CD14-positive monocyte (primary cell): Measurements from ENCODE around the gene CHTF8. TPM values are rescaled to one million over a fixed set of nuclear protein-coding genes. Genes with fewer than 3 reads are reported as not detected.

Experiments used
- DNase-seq, 3 donors: peaks; one replicate each; pipeline ENCODE4 v3.0.0-alpha.2; 2011 to 2022
- H2AFZ ChIP-seq: 2 replicates; pipeline ENCODE4 v1.6.0; 2012; ENCODE audit warnings: mild to moderate bottlenecking, low read depth, low read length, inconsistent platforms; ENCODE audit not compliant: insufficient read depth, poor library complexity, severe bottlenecking
- H3K27ac ChIP-seq, 2 donors: 1 replicate in 1 of 2; 2 replicates in 1 of 2; pipeline ENCODE4 v1.5.1; 2012 to 2013; ENCODE audit warnings: low read length in 2 of 2, control low read depth in 1 of 2, inconsistent platforms in 1 of 2, low read depth in 1 of 2, mild to moderate bottlenecking in 1 of 2
- H3K27me3 ChIP-seq, 2 donors: one replicate each; pipeline versions ENCODE4 v1.6.0 to v1.6.1; 2011 to 2013; ENCODE audit warnings: low read length in 2 of 2; ENCODE audit not compliant: control insufficient read depth in 2 of 2, insufficient read depth in 2 of 2
- H3K36me3 ChIP-seq, 2 donors: replicated peaks in 1 of 2; 1 replicate in 1 of 2; 2 replicates in 1 of 2; pipeline versions ENCODE4 v1.5.1 to v1.6.1; 2012 to 2013; ENCODE audit warnings: low read length in 2 of 2, control low read depth in 1 of 2, inconsistent platforms in 1 of 2, mild to moderate bottlenecking in 1 of 2; ENCODE audit not compliant: insufficient read depth in 2 of 2, control insufficient read depth in 1 of 2
- H3K4me1 ChIP-seq, 2 donors: 1 replicate in 1 of 2; 2 replicates in 1 of 2; pipeline versions ENCODE4 v1.5.1 to v1.6.1; 2012 to 2013; ENCODE audit warnings: low read length in 2 of 2, control low read depth in 1 of 2, inconsistent platforms in 1 of 2, mild to moderate bottlenecking in 1 of 2, moderate library complexity in 1 of 2; ENCODE audit not compliant: insufficient read depth in 2 of 2, control insufficient read depth in 1 of 2
- H3K4me2 ChIP-seq: replicated peaks from 2 replicates; pipeline ENCODE3; 2012; ENCODE audit warnings: low read length, moderate library complexity, mild to moderate bottlenecking; ENCODE audit not compliant: poor library complexity, severe bottlenecking; ENCODE audit errors: extremely low read depth
- H3K4me3 ChIP-seq, 3 experiments: fragments of 200-600 bp in 1 of 3; sonication (generic) in 1 of 3; replicated peaks in 1 of 3; 1 replicate in 2 of 3; 2 replicates in 1 of 3; pipeline ENCODE4 v1.5.1; 2011 to 2013; ENCODE audit warnings: low read length in 3 of 3, mild to moderate bottlenecking in 3 of 3, control low read depth in 2 of 3, low read depth in 2 of 3, inconsistent platforms in 1 of 3, moderate library complexity in 1 of 3
- H3K79me2 ChIP-seq: 2 replicates; pipeline ENCODE4 v1.6.0; 2012; ENCODE audit warnings: mild to moderate bottlenecking, control low read depth, inconsistent platforms, low read length, moderate library complexity; ENCODE audit not compliant: insufficient read depth
- H3K9ac ChIP-seq: 2 replicates; pipeline ENCODE4 v1.6.0; 2017; ENCODE audit warnings: low read length, mild to moderate bottlenecking; ENCODE audit not compliant: insufficient read depth, poor library complexity, severe bottlenecking
- H3K9me3 ChIP-seq, 2 donors: replicated peaks in 1 of 2; 1 replicate in 1 of 2; 2 replicates in 1 of 2; pipeline versions ENCODE4 v1.5.1 to v1.6.1; 2012 to 2013; ENCODE audit warnings: low read length in 2 of 2, control low read depth in 1 of 2; ENCODE audit not compliant: control insufficient read depth in 1 of 2, insufficient read depth in 1 of 2
- H4K20me1 ChIP-seq: 2 replicates; pipeline ENCODE4 v1.6.0; 2012; ENCODE audit warnings: mild to moderate bottlenecking, low read length, control low read depth, moderate library complexity; ENCODE audit not compliant: insufficient read depth
- H3K27ac Mint-ChIP-seq, 7 donors: one replicate each; pipeline ENCODE4 v1.8.0; 2020; ENCODE audit warnings: mild to moderate bottlenecking in 7 of 7, mixed read lengths in 7 of 7, moderate library complexity in 6 of 7, inconsistent platforms in 2 of 7
- H3K27me3 Mint-ChIP-seq, 3 donors: one replicate each; pipeline ENCODE4 v1.8.0; 2021 to 2022; ENCODE audit warnings: low read depth in 3 of 3, mild to moderate bottlenecking in 3 of 3, mixed read lengths in 3 of 3, moderate library complexity in 3 of 3, inconsistent platforms in 1 of 3
- H3K36me3 Mint-ChIP-seq, 2 donors: one replicate each; pipeline ENCODE4 v1.8.0; 2020; ENCODE audit warnings: mixed read lengths in 2 of 2, inconsistent platforms in 1 of 2, mild to moderate bottlenecking in 1 of 2
- H3K4me1 Mint-ChIP-seq: one replicate; pipeline ENCODE4 v1.8.0; 2020; ENCODE audit warnings: mild to moderate bottlenecking, mixed read lengths
- H3K4me3 Mint-ChIP-seq, 2 donors: one replicate each; pipeline ENCODE4 v1.8.0; 2020; ENCODE audit warnings: mild to moderate bottlenecking in 2 of 2, mixed read lengths in 2 of 2, moderate library complexity in 1 of 2
- H3K9me3 Mint-ChIP-seq, 7 donors: one replicate each; pipeline ENCODE4 v1.8.0; 2020 to 2022; ENCODE audit warnings: mixed read lengths in 7 of 7, mild to moderate bottlenecking in 6 of 7, moderate library complexity in 6 of 7, inconsistent platforms in 2 of 7
- WGBS: methylation state at CpG from one replicate; pipeline ENCODE4 v1.1.5; 2013; ENCODE audit warnings: missing lambda C conversion rate; ENCODE audit not compliant: insufficient coverage; 5-methylcytosine and 5-hydroxymethylcytosine counted together
- intact Hi-C, 2 donors: fragments of 100-400 bp; cut with micrococcal nuclease; formaldehyde crosslinking; loops; one replicate each; pipeline versions ENCODE4 v1.15.0 to v1.15.1; 2023
- polyA plus RNA-seq, 3 donors: library from polyadenylated mRNA; depleted of rRNA in 1 of 3; unstranded in 2 of 3; stranded (reverse) in 1 of 3; fragments of 300-500 nt in 2 of 3; fragments of >200 nt in 1 of 3; fragmentation: Illumina TruSeq in 2 of 3; gene quantifications; 1 replicate in 2 of 3; 2 replicates in 1 of 3; pipeline ENCODE4 v1.2.3, GENCODE V29; 2012 to 2021
- TF ChIP-seq, protein P1 (sequence below): fragments of 200-600 bp; IDR thresholded peaks from one replicate; pipeline ENCODE4 v1.8.0; 2022; ENCODE audit warnings: antibody characterized with exemption, mild to moderate bottlenecking

CHTF8 gene
- polyA plus RNA-seq, 3 donors, result 45.9 to 172 (median 158) TPM

DNA sequence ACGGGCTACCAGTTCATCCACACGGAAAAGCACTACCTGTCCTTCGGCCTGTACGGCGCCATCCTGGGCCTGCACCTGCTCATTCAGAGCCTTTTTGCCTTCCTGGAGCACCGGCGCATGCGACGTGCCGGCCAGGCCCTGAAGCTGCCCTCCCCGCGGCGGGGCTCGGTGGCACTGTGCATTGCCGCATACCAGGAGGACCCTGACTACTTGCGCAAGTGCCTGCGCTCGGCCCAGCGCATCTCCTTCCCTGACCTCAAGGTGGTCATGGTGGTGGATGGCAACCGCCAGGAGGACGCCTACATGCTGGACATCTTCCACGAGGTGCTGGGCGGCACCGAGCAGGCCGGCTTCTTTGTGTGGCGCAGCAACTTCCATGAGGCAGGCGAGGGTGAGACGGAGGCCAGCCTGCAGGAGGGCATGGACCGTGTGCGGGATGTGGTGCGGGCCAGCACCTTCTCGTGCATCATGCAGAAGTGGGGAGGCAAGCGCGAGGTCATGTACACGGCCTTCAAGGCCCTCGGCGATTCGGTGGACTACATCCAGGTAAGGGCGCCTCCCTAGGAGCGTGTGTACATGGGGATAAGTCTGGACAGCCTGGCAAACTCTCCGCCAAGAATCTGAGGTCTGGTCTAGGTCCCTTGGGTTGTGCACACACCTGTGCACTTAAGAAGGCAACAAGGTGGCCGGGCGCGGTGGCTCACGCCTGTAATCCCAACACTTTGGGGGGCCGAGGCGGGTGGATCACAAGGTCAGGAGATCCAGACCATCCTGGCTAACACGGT, 22.7 kb downstream of the CHTF8 start:
- Histone ChIP-seq H2AFZ (no peak overlapping the region), H3K4me1 (peaks cover 14 to 25% of the 10 kb centered on the region in 2 donors), H3K27me3 (peaks cover 21 to 40% of the 10 kb centered on the region in 2 donors), H3K79me2 (no peaks in the 10 kb centered on the region), H3K9ac (no peak overlapping the region), H3K9me3 (peaks cover 0 to 7% of the 10 kb centered on the region in 2 donors), H3K4me3 (no peak overlapping the region), H3K36me3 (peaks cover 17 to 27% of the 10 kb centered on the region in 2 donors), H3K27ac (no peak overlapping the region), H3K4me2 (no peak overlapping the region), H4K20me1 (peaks cover 76% of the 10 kb centered on the region)
- peaks cover 42 to 44% (median 43%) of the 10 kb centered on the region in 3 donors for H3K27me3 Mint-ChIP-seq
- TF ChIP-seq, protein P1, sequence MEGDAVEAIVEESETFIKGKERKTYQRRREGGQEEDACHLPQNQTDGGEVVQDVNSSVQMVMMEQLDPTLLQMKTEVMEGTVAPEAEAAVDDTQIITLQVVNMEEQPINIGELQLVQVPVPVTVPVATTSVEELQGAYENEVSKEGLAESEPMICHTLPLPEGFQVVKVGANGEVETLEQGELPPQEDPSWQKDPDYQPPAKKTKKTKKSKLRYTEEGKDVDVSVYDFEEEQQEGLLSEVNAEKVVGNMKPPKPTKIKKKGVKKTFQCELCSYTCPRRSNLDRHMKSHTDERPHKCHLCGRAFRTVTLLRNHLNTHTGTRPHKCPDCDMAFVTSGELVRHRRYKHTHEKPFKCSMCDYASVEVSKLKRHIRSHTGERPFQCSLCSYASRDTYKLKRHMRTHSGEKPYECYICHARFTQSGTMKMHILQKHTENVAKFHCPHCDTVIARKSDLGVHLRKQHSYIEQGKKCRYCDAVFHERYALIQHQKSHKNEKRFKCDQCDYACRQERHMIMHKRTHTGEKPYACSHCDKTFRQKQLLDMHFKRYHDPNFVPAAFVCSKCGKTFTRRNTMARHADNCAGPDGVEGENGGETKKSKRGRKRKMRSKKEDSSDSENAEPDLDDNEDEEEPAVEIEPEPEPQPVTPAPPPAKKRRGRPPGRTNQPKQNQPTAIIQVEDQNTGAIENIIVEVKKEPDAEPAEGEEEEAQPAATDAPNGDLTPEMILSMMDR, result no peak
- H3K27ac Mint-ChIP-seq, result no peak overlapping the region
- H3K36me3 Mint-ChIP-seq, result peaks cover 29 to 37% of the 10 kb centered on the region in 2 donors
- DNase-seq, result no peak
- peak overlapping the region in 1 of 2 donors; percentile 35 for H3K4me3 Mint-ChIP-seq
- intact Hi-C loops, result no loop called here
- peaks cover 24% of the 10 kb centered on the region for H3K4me1 Mint-ChIP-seq
- H3K9me3 Mint-ChIP-seq, result peaks cover 0 to 7% (median under 1%) of the 10 kb centered on the region in 7 donors
- WGBS, result 96% methylated on average over 39 of the region's 48 CpGs

DNA sequence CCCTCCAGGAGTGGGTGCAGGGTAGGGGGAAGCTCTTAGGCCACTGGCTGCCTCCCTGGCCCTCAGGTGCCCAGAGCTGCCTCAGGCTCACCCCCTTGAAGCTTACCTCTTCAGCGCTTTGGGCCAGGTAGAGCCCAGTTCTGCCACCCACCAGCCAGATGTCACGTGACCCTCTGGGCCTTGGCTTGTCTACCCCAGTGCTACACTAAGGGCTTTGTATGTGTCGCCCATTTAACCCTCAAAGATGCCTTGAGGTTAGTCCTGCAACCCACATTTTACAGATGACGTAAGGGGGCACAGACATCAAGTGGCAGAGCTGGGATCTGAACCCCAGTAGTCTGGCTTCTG, 23.5 kb downstream of the CHTF8 start:
- intact Hi-C loops, result no loop called here
- H2AFZ ChIP-seq, result no peak overlapping the region
- Mint-ChIP-seq H3K36me3 (peaks cover 22 to 32% of the 10 kb centered on the region in 2 donors), H3K4me1 (peaks cover 23% of the 10 kb centered on the region), H3K27ac (no peak overlapping the region), H3K4me3 (peak overlapping the region in 1 of 2 donors; percentile 59), H3K9me3 (peaks cover 0 to 11% (median 0%) of the 10 kb centered on the region in 7 donors), H3K27me3 (peaks cover 48 to 52% (median 50%) of the 10 kb centered on the region in 3 donors)
- peaks cover 0 to 7% of the 10 kb centered on the region in 2 donors for H3K9me3 ChIP-seq
- H3K79me2 ChIP-seq, result no peaks in the 10 kb centered on the region
- DNase-seq, result no peak
- H4K20me1 ChIP-seq, result peaks cover 68% of the 10 kb centered on the region
- peaks cover 21 to 48% of the 10 kb centered on the region in 2 donors for H3K27me3 ChIP-seq
- no peak overlapping the region for H3K27ac ChIP-seq
- no peak overlapping the region for H3K9ac ChIP-seq
- no peak overlapping the region for H3K4me3 ChIP-seq
- peaks cover 12 to 19% of the 10 kb centered on the region in 2 donors for H3K36me3 ChIP-seq
- peaks cover 14 to 25% of the 10 kb centered on the region in 2 donors for H3K4me1 ChIP-seq
- H3K4me2 ChIP-seq, result no peak overlapping the region
- 100% methylated on average over 3 of the region's 4 CpGs for WGBS
- TF ChIP-seq, protein P1, result no peak
